Muscle layer of colon (tissue), 2 donors: ENCODE measurements around the gene ZNF444.

Experiments
- H3K27ac ChIP-seq: one replicate; pipeline ENCODE4 v1.7.0; 2013; ENCODE audit warnings: low read depth, mild to moderate bottlenecking, low read length, moderate library complexity
- H3K27me3 ChIP-seq, 2 donors: one replicate each; pipeline ENCODE4 v1.7.0; 2013; ENCODE audit warnings: low read length in 2 of 2, mild to moderate bottlenecking in 2 of 2; ENCODE audit not compliant: insufficient read depth in 2 of 2, control insufficient read depth in 1 of 2
- H3K36me3 ChIP-seq: one replicate; pipeline ENCODE4 v1.7.0; 2013; ENCODE audit warnings: mild to moderate bottlenecking, low read length; ENCODE audit not compliant: insufficient read depth
- H3K4me1 ChIP-seq: one replicate; pipeline ENCODE4 v1.7.0; 2013; ENCODE audit warnings: mild to moderate bottlenecking, low read length; ENCODE audit not compliant: insufficient read depth
- H3K4me3 ChIP-seq, 2 donors: one replicate each; pipeline ENCODE4 v1.7.0; 2013; ENCODE audit warnings: low read length in 2 of 2, low read depth in 1 of 2, mild to moderate bottlenecking in 1 of 2, moderate library complexity in 1 of 2
- H3K9ac ChIP-seq: one replicate; pipeline ENCODE4 v1.7.0; 2013; ENCODE audit warnings: low read length
- H3K9me3 ChIP-seq: one replicate; pipeline ENCODE4 v1.7.0; 2013; ENCODE audit warnings: mild to moderate bottlenecking, low read length
- donor health status: abdominal sarcoma.
- donor health status: Adenocarcinoma of cecum.

ZNF444 gene

GRCh38 chr19:56118666-56119581, 22.2 kb upstream of the ZNF444 start:
- H3K9me3 ChIP-seq, result no peaks in the 10 kb centered on the region
- H3K4me1 ChIP-seq, result peaks cover 22% of the 10 kb centered on the region
- no peaks in the 10 kb centered on the region for H3K36me3 ChIP-seq
- peak overlapping the region; percentile 60 for H3K9ac ChIP-seq
- H3K4me3 ChIP-seq, result peak overlapping the region in 1 of 2 donors; percentile 59
- no peak overlapping the region for H3K27ac ChIP-seq
- no peaks in the 10 kb centered on the region for H3K27me3 ChIP-seq

GRCh38 chr19:56119582-56119978, 21.5 kb upstream of the ZNF444 start:
- Histone ChIP-seq H3K9ac (peak overlapping the region; percentile 60), H3K36me3 (no peaks in the 10 kb centered on the region), H3K27me3 (no peaks in the 10 kb centered on the region), H3K4me3 (peak overlapping the region; percentile 59 to 87), H3K4me1 (peaks cover 22% of the 10 kb centered on the region), H3K27ac (peak overlapping the region; percentile 88), H3K9me3 (no peaks in the 10 kb centered on the region)

- Histone ChIP-seq H3K9me3 (no peaks in the 10 kb centered on the region), H3K36me3 (no peaks in the 10 kb centered on the region), H3K9ac (peak overlapping the region; percentile 60), H3K4me3 (peak overlapping the region; percentile 59 to 87), H3K27me3 (no peaks in the 10 kb centered on the region), H3K27ac (peak overlapping the region; percentile 88), H3K4me1 (peaks cover 22% of the 10 kb centered on the region)
Observed at GRCh38 chr19:56120002-56120370, 21.1 kb upstream of the ZNF444 start.

GRCh38 chr19:56120371-56121179, 20.5 kb upstream of the ZNF444 start:
- Histone ChIP-seq H3K4me3 (peak overlapping the region; percentile 59 to 87), H3K9ac (peak overlapping the region; percentile 60), H3K27ac (peak overlapping the region; percentile 88), H3K27me3 (no peaks in the 10 kb centered on the region), H3K9me3 (no peaks in the 10 kb centered on the region), H3K36me3 (no peaks in the 10 kb centered on the region), H3K4me1 (peaks cover 22% of the 10 kb centered on the region)

GRCh38 chr19:56121180-56122167, 19.6 kb upstream of the ZNF444 start, which contains the start of gene ZNF787:
TSS of gene ZNF787 (minus strand) at chr19:56121295. CDS start at chr19:56103217, 18,078 bp downstream.
- Histone ChIP-seq H3K36me3 (no peaks in the 10 kb centered on the region), H3K4me3 (peak within 1 kb of the TSS; percentile 69 to 87), H3K27ac (peak within 1 kb of the TSS; percentile 88), H3K4me1 (peaks cover 22% of the 10 kb centered on the region), H3K9me3 (no peaks in the 10 kb centered on the region), H3K9ac (peak within 1 kb of the TSS; percentile 85), H3K27me3 (no peaks in the 10 kb centered on the region)

- Histone ChIP-seq H3K27ac (no peak overlapping the region), H3K4me3 (no peak overlapping the region), H3K4me1 (peaks cover 17% of the 10 kb centered on the region), H3K9me3 (no peaks in the 10 kb centered on the region), H3K36me3 (no peaks in the 10 kb centered on the region), H3K9ac (no peak overlapping the region), H3K27me3 (no peaks in the 10 kb centered on the region)
Observed at GRCh38 chr19:56123266-56123891, 17.7 kb upstream of the ZNF444 start.

GRCh38 chr19:56124578-56124977, 16.5 kb upstream of the ZNF444 start:
- no peak overlapping the region for H3K9ac ChIP-seq
- H3K4me3 ChIP-seq, result no peak overlapping the region
- no peak overlapping the region for H3K27ac ChIP-seq
- H3K36me3 ChIP-seq, result no peaks in the 10 kb centered on the region
- peaks cover 5% of the 10 kb centered on the region for H3K4me1 ChIP-seq
- no peaks in the 10 kb centered on the region for H3K9me3 ChIP-seq
- H3K27me3 ChIP-seq, result no peaks in the 10 kb centered on the region

GRCh38 chr19:56125806-56126590, 15.1 kb upstream of the ZNF444 start:
- Histone ChIP-seq H3K36me3 (no peaks in the 10 kb centered on the region), H3K9ac (no peak overlapping the region), H3K4me1 (no peaks in the 10 kb centered on the region), H3K9me3 (no peaks in the 10 kb centered on the region), H3K27me3 (no peaks in the 10 kb centered on the region), H3K27ac (no peak overlapping the region), H3K4me3 (no peak overlapping the region)

GRCh38 chr19:56126983-56127780, 13.9 kb upstream of the ZNF444 start:
- H3K36me3 ChIP-seq, result no peaks in the 10 kb centered on the region
- H3K4me3 ChIP-seq, result no peak overlapping the region
- H3K9me3 ChIP-seq, result no peaks in the 10 kb centered on the region
- peaks cover 1% of the 10 kb centered on the region for H3K4me1 ChIP-seq
- no peak overlapping the region for H3K9ac ChIP-seq
- H3K27ac ChIP-seq, result no peak overlapping the region
- no peaks in the 10 kb centered on the region for H3K27me3 ChIP-seq
